MCF 10A (cell line): ENCODE results near the gene THADA. TPM values are rescaled to one million over a fixed set of nuclear protein-coding genes. Genes with fewer than 3 reads are reported as not detected.

Experiments used
- BruUV-seq: library from RNA; stranded (reverse); fragments of 400-500 nt; replicated peaks from 2 replicates; lab custom pipeline; 2021; lab: Mats Ljungman, UMichigan
- CTCF ChIA-PET: fragments of 300-600 bp; sonication (Branson Sonifier 250); formaldehyde crosslinking; extraction: SDS; loops from one replicate; lab custom pipeline; 2021; ENCODE audit warnings: antibody characterized with exemption, inconsistent platforms; lab: Yijun Ruan, JAX
- POLR2A ChIA-PET: fragments of 300-600, 350-650 bp; sonication (Branson Sonifier 250); formaldehyde crosslinking; extraction: SDS; loops from one replicate; lab custom pipeline; 2020; ENCODE audit warnings: antibody characterized with exemption, inconsistent platforms; lab: Yijun Ruan, JAX
- DNase-seq: peaks from one replicate; pipeline ENCODE4 v3.0.0-alpha.2; 2018; ENCODE audit not compliant: unreplicated experiment
- H3K27ac Mint-ChIP-seq: one replicate; pipeline ENCODE4 v1.8.0; 2022; ENCODE audit warnings: mild to moderate bottlenecking, low read depth, mixed read lengths; ENCODE audit not compliant: unreplicated experiment
- H3K27me3 Mint-ChIP-seq: one replicate; pipeline ENCODE4 v1.8.0; 2022; ENCODE audit warnings: mixed read lengths; ENCODE audit not compliant: insufficient read depth, unreplicated experiment
- H3K36me3 Mint-ChIP-seq: one replicate; pipeline ENCODE4 v1.8.0; 2022; ENCODE audit warnings: mild to moderate bottlenecking, moderate library complexity, mixed read lengths; ENCODE audit not compliant: insufficient read depth, unreplicated experiment
- H3K4me1 Mint-ChIP-seq: one replicate; pipeline ENCODE4 v1.8.0; 2022; ENCODE audit warnings: mixed read lengths; ENCODE audit not compliant: insufficient read depth, unreplicated experiment
- H3K4me3 Mint-ChIP-seq: one replicate; pipeline ENCODE4 v1.8.0; 2022; ENCODE audit warnings: mild to moderate bottlenecking, moderate library complexity, mixed read lengths; ENCODE audit not compliant: unreplicated experiment
- H3K9me3 Mint-ChIP-seq: one replicate; pipeline ENCODE4 v1.8.0; 2022; ENCODE audit warnings: mixed read lengths; ENCODE audit not compliant: unreplicated experiment
- CTCF ChIP-seq: fragments of 200-600 bp; IDR thresholded peaks from one replicate; pipeline ENCODE4 v1.8.0; 2022; ENCODE audit warnings: antibody characterized with exemption, mild to moderate bottlenecking; ENCODE audit not compliant: unreplicated experiment
- intact Hi-C: fragments of 100-400 bp; cut with micrococcal nuclease; formaldehyde crosslinking; loops from 2 replicates; pipeline ENCODE4 v1.14.1; 2022
- total RNA-seq: library from RNA; stranded (reverse); gene quantifications from 2 replicates; pipeline ENCODE4 v1.2.3, GENCODE V29; 2022

Gene THADA
- total RNA-seq, 1 experiment from 2014 or later: 49.8 TPM

DNA sequence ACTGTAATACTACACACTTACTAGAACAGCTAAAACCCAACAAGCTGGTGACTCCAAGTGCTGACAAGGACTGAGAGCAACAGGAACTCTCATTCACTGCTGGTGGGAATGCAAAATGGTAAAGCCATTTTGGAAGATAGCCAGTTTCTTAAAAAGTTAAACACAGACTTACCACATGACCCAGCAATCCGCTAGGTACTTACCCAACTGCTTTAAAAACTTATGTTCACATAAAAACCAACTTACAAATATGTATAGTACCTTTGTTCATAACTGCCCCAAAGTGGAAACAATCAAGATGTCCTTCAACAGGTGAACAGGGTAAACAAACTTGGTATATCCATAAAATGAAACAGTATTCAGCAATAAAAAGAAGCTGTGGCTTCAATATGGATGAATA lies 216.3 kb downstream of the THADA start:
- no peak for TF ChIP-seq CTCF
- POLR2A ChIA-PET: no interaction called here
- peaks cover 28% of the 10 kb centered on the region for H3K36me3 Mint-ChIP-seq

GRCh38 chr2:43377327-43377726 lies 218.5 kb downstream of the THADA start:
- no peaks in the 10 kb centered on the region for H3K27me3 Mint-ChIP-seq
- no peak for DNase-seq
- BruUV-seq: no TSS peak
- H3K9me3 Mint-ChIP-seq: no peaks in the 10 kb centered on the region
- H3K36me3 Mint-ChIP-seq: peaks cover 28% of the 10 kb centered on the region
- no peak overlapping the region for H3K27ac Mint-ChIP-seq
- H3K4me3 Mint-ChIP-seq: no peak overlapping the region
- intact Hi-C loops: no loop called here
- no peaks in the 10 kb centered on the region for H3K4me1 Mint-ChIP-seq
- TF ChIP-seq CTCF: no peak
- ChIA-PET CTCF (interaction anchor here (0.6 kb wide), 1 partner anchor 197 kb away, joined by 3 read pairs; no protein-coding TSS in a partner anchor), POLR2A (interaction anchor here (0.8 kb wide), 1 partner anchor 96 kb away, joined by 3 read pairs; no protein-coding TSS in a partner anchor)

More for the DNA sequence above, 216.3 kb downstream of the THADA start:
- Mint-ChIP-seq H3K27ac (no peak overlapping the region), H3K9me3 (no peaks in the 10 kb centered on the region), H3K4me1 (no peaks in the 10 kb centered on the region), H3K27me3 (no peaks in the 10 kb centered on the region), H3K4me3 (no peak overlapping the region)
- CTCF ChIA-PET: no interaction called here
- intact Hi-C loops: no loop called here
- DNase-seq: no peak
- no TSS peak for BruUV-seq

- DNase-seq: no peak
- CTCF ChIA-PET: no interaction called here
Observed at GRCh38 chr2:43376523-43377198, 219.2 kb downstream of the THADA start.

More at GRCh38 chr2:43376523-43377198, 219.2 kb downstream of the THADA start:
- Mint-ChIP-seq H3K9me3 (no peaks in the 10 kb centered on the region), H3K4me3 (no peak overlapping the region), H3K27me3 (no peaks in the 10 kb centered on the region), H3K4me1 (no peaks in the 10 kb centered on the region), H3K36me3 (peaks cover 22% of the 10 kb centered on the region), H3K27ac (peak overlapping the region; percentile 32)
- BruUV-seq: no TSS peak
- TF ChIP-seq CTCF: no peak
- intact Hi-C loops: no loop called here
- POLR2A ChIA-PET: interaction anchor here (0.8 kb wide), 1 partner anchor 96 kb away, joined by 3 read pairs; no protein-coding TSS in a partner anchor
